HEK293T (cell line): Measurements from ENCODE around the gene LARGE1.

ENCODE experiments used
- BHLHE40 ChIP-seq: fragments of 450-650 bp; IDR thresholded peaks from 2 replicates; pipeline ENCODE4 v1.6.1; 2016; ENCODE audit warnings: mild to moderate bottlenecking, moderate library complexity, borderline replicate concordance
- FOXM1 ChIP-seq: fragments of 450-650 bp; IDR thresholded peaks from 2 replicates; pipeline ENCODE4 v1.6.1; 2017; ENCODE audit warnings: mild to moderate bottlenecking, borderline replicate concordance
- HDGF ChIP-seq: fragments of 450-650 bp; IDR thresholded peaks from 2 replicates; pipeline ENCODE4 v1.6.1; 2017; ENCODE audit warnings: antibody characterized with exemption, borderline replicate concordance
- TARDBP ChIP-seq: fragments of 450-650 bp; IDR thresholded peaks from 2 replicates; pipeline ENCODE4 v1.6.1; 2016
- ZNF384 ChIP-seq: fragments of 450-650 bp; IDR thresholded peaks from 2 replicates; pipeline ENCODE4 v1.6.1; 2016

GRCh38 chr22:33792832-33793231 lies 127.4 kb downstream of the LARGE1 start:
- TF ChIP-seq HDGF: no peak
- TF ChIP-seq ZNF384: no peak
- no peak for TF ChIP-seq FOXM1
- TF ChIP-seq BHLHE40: no peak
- TF ChIP-seq TARDBP: no peak
